Activated T-cell treated with anti-CD3 and anti-CD28 coated beads, Interleukin-2, amount 50 U/mL, for 24 hours (primary cell): ENCODE data around the gene MRPL44.

Experiments
- DNase-seq: peaks from one replicate; pipeline ENCODE4 v3.0.0-alpha.2; 2020
- H3K27ac Mint-ChIP-seq: 2 replicates; pipeline ENCODE4 v1.8.0; 2020; ENCODE audit warnings: mild to moderate bottlenecking, mixed read lengths
- H3K27me3 Mint-ChIP-seq: 2 replicates; pipeline ENCODE4 v1.8.0; 2020; ENCODE audit warnings: mixed read lengths
- H3K36me3 Mint-ChIP-seq: 2 replicates; pipeline ENCODE4 v1.8.0; 2020; ENCODE audit warnings: low read depth, mixed read lengths
- H3K4me1 Mint-ChIP-seq: 2 replicates; pipeline ENCODE4 v1.8.0; 2020; ENCODE audit warnings: low read depth, mixed read lengths
- H3K4me3 Mint-ChIP-seq: 2 replicates; pipeline ENCODE4 v1.8.0; 2020; ENCODE audit warnings: mild to moderate bottlenecking, moderate library complexity, mixed read lengths
- H3K9me3 Mint-ChIP-seq: 2 replicates; pipeline ENCODE4 v1.8.0; 2020; ENCODE audit warnings: mixed read lengths

MRPL44 gene

GRCh38 chr2:223971731-223972130 is 14.5 kb downstream of the MRPL44 start:
- Mint-ChIP-seq H3K36me3 (peaks cover 48% of the 10 kb centered on the region), H3K27me3 (no peaks in the 10 kb centered on the region)

GRCh38 chr2:223972656-223973102 is 15.4 kb downstream of the MRPL44 start:
- H3K4me1 Mint-ChIP-seq = peaks cover 10% of the 10 kb centered on the region
- no peaks in the 10 kb centered on the region for H3K27me3 Mint-ChIP-seq
- peaks cover 41% of the 10 kb centered on the region for H3K36me3 Mint-ChIP-seq
- H3K9me3 Mint-ChIP-seq = no peaks in the 10 kb centered on the region
- DNase-seq = no peak
- H3K4me3 Mint-ChIP-seq = no peak overlapping the region
- H3K27ac Mint-ChIP-seq = no peak overlapping the region

More at GRCh38 chr2:223971731-223972130, 14.5 kb downstream of the MRPL44 start:
- no peak overlapping the region for H3K4me3 Mint-ChIP-seq
- no peak for DNase-seq
- H3K4me1 Mint-ChIP-seq = peaks cover 8% of the 10 kb centered on the region
- no peaks in the 10 kb centered on the region for H3K9me3 Mint-ChIP-seq
- H3K27ac Mint-ChIP-seq = no peak overlapping the region

GRCh38 chr2:223973606-223974005 is 16.3 kb downstream of the MRPL44 start:
- Mint-ChIP-seq H3K4me1 (peaks cover 10% of the 10 kb centered on the region), H3K27me3 (no peaks in the 10 kb centered on the region), H3K4me3 (no peak overlapping the region), H3K9me3 (no peaks in the 10 kb centered on the region), H3K36me3 (peaks cover 32% of the 10 kb centered on the region), H3K27ac (no peak overlapping the region)
- no peak for DNase-seq

- peaks cover 4% of the 10 kb centered on the region for H3K4me1 Mint-ChIP-seq
- no peaks in the 10 kb centered on the region for H3K9me3 Mint-ChIP-seq
- H3K27ac Mint-ChIP-seq = no peak overlapping the region
Measured at GRCh38 chr2:223976635-223977226, 19.5 kb downstream of the MRPL44 start.

GRCh38 chr2:223978451-223978850 is 21.2 kb downstream of the MRPL44 start:
- Mint-ChIP-seq H3K36me3 (peaks cover 26% of the 10 kb centered on the region), H3K27ac (no peak overlapping the region), H3K4me1 (peaks cover 4% of the 10 kb centered on the region), H3K27me3 (no peaks in the 10 kb centered on the region), H3K4me3 (no peak overlapping the region), H3K9me3 (no peaks in the 10 kb centered on the region)
- DNase-seq = no peak

More at GRCh38 chr2:223976635-223977226, 19.5 kb downstream of the MRPL44 start:
- Mint-ChIP-seq H3K4me3 (no peak overlapping the region), H3K27me3 (no peaks in the 10 kb centered on the region), H3K36me3 (peaks cover 31% of the 10 kb centered on the region)
- DNase-seq = no peak

- H3K4me3 Mint-ChIP-seq = no peak overlapping the region
- peaks cover 4% of the 10 kb centered on the region for H3K4me1 Mint-ChIP-seq
- H3K36me3 Mint-ChIP-seq = peaks cover 38% of the 10 kb centered on the region
- no peak overlapping the region for H3K27ac Mint-ChIP-seq
- H3K27me3 Mint-ChIP-seq = no peaks in the 10 kb centered on the region
- H3K9me3 Mint-ChIP-seq = no peaks in the 10 kb centered on the region
- DNase-seq = no peak
Measured at GRCh38 chr2:223979730-223980396, 22.6 kb downstream of the MRPL44 start.

GRCh38 chr2:223980397-223980735 is 23.1 kb downstream of the MRPL44 start:
- Mint-ChIP-seq H3K4me3 (no peak overlapping the region), H3K36me3 (peaks cover 38% of the 10 kb centered on the region), H3K27ac (no peak overlapping the region), H3K27me3 (no peaks in the 10 kb centered on the region), H3K4me1 (peaks cover 4% of the 10 kb centered on the region), H3K9me3 (no peaks in the 10 kb centered on the region)
- no peak for DNase-seq

GRCh38 chr2:223980803-223981202 is 23.5 kb downstream of the MRPL44 start:
- DNase-seq = no peak
- H3K27ac Mint-ChIP-seq = no peak overlapping the region
- no peaks in the 10 kb centered on the region for H3K27me3 Mint-ChIP-seq
- H3K36me3 Mint-ChIP-seq = peaks cover 38% of the 10 kb centered on the region
- no peaks in the 10 kb centered on the region for H3K9me3 Mint-ChIP-seq
- peaks cover 4% of the 10 kb centered on the region for H3K4me1 Mint-ChIP-seq
- no peak overlapping the region for H3K4me3 Mint-ChIP-seq

- no peak for DNase-seq
- peaks cover 4% of the 10 kb centered on the region for H3K4me1 Mint-ChIP-seq
- no peaks in the 10 kb centered on the region for H3K9me3 Mint-ChIP-seq
- peaks cover 38% of the 10 kb centered on the region for H3K36me3 Mint-ChIP-seq
- no peak overlapping the region for H3K27ac Mint-ChIP-seq
- H3K27me3 Mint-ChIP-seq = no peaks in the 10 kb centered on the region
- H3K4me3 Mint-ChIP-seq = no peak overlapping the region
Measured at GRCh38 chr2:223981241-223981640, 24.0 kb downstream of the MRPL44 start.

GRCh38 chr2:223989206-223989855 is 32.1 kb downstream of the MRPL44 start:
- Mint-ChIP-seq H3K27me3 (no peaks in the 10 kb centered on the region), H3K36me3 (peaks cover 18% of the 10 kb centered on the region), H3K27ac (no peak overlapping the region)

GRCh38 chr2:223989856-223990232 is 32.6 kb downstream of the MRPL44 start:
- Mint-ChIP-seq H3K4me3 (no peak overlapping the region), H3K36me3 (peaks cover 13% of the 10 kb centered on the region), H3K27ac (no peak overlapping the region), H3K4me1 (peaks cover 7% of the 10 kb centered on the region), H3K9me3 (no peaks in the 10 kb centered on the region), H3K27me3 (no peaks in the 10 kb centered on the region)
- no peak for DNase-seq

More at GRCh38 chr2:223989206-223989855, 32.1 kb downstream of the MRPL44 start:
- Mint-ChIP-seq H3K4me1 (peaks cover 3% of the 10 kb centered on the region), H3K4me3 (no peak overlapping the region), H3K9me3 (no peaks in the 10 kb centered on the region)
- no peak for DNase-seq

GRCh38 chr2:223991611-223992010 is 34.3 kb downstream of the MRPL44 start:
- Mint-ChIP-seq H3K4me3 (no peak overlapping the region), H3K27me3 (no peaks in the 10 kb centered on the region), H3K27ac (no peak overlapping the region), H3K9me3 (no peaks in the 10 kb centered on the region), H3K4me1 (peaks cover 17% of the 10 kb centered on the region), H3K36me3 (peaks cover 21% of the 10 kb centered on the region)
- no peak for DNase-seq

GRCh38 chr2:223993634-223994232 is 36.5 kb downstream of the MRPL44 start:
- H3K27ac Mint-ChIP-seq = no peak overlapping the region
- H3K4me1 Mint-ChIP-seq = peaks cover 17% of the 10 kb centered on the region
- DNase-seq = peak; percentile 51
- no peaks in the 10 kb centered on the region for H3K9me3 Mint-ChIP-seq
- no peak overlapping the region for H3K4me3 Mint-ChIP-seq
- H3K27me3 Mint-ChIP-seq = no peaks in the 10 kb centered on the region
- H3K36me3 Mint-ChIP-seq = peaks cover 21% of the 10 kb centered on the region

- Mint-ChIP-seq H3K36me3 (peaks cover 19% of the 10 kb centered on the region), H3K9me3 (no peaks in the 10 kb centered on the region), H3K27me3 (no peaks in the 10 kb centered on the region), H3K4me1 (peaks cover 17% of the 10 kb centered on the region), H3K27ac (peak overlapping the region; percentile 79), H3K4me3 (no peak overlapping the region)
- no peak for DNase-seq
Measured at GRCh38 chr2:223994562-223995162, 37.4 kb downstream of the MRPL44 start.
